ENCODE measurements around the gene RTL10.

The RTL10 gene

DNA sequence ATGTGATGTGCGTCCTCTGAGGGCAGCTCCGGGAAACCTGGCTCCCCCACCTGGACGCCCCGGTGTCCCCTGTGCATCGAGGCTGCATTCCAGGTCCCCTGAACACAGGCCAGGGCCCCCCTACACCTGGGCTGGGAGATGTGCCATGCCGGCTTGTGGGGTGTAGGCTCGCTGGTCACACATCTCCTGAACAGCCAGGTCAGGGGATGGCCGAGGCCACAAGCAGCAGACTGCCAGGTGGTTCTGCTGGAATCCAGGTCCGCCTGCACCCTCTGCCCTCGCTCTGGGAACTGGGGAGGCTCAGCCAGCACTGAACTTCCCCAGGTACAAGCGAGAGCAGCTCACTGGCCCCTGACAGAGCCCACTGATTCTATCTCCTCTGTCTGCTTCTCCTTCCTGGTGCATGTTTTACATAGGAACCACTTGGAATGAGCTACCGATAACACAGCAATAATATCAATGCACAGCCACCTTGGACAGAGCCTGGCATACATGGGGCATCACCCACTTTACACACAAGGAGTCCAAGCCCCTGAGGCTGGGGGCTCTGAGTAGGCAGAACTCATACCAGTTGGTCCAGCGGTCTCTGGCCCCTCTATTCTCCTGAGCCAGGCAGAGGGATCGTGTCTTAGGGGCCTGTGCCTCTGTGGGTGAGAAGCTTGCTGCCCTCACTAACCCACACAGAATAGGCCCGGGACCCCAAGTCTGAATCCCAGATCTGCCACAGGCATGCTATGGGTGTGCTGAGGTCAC, 47.3 kb downstream of the RTL10 start:
- DNase-seq, result no peak

DNA sequence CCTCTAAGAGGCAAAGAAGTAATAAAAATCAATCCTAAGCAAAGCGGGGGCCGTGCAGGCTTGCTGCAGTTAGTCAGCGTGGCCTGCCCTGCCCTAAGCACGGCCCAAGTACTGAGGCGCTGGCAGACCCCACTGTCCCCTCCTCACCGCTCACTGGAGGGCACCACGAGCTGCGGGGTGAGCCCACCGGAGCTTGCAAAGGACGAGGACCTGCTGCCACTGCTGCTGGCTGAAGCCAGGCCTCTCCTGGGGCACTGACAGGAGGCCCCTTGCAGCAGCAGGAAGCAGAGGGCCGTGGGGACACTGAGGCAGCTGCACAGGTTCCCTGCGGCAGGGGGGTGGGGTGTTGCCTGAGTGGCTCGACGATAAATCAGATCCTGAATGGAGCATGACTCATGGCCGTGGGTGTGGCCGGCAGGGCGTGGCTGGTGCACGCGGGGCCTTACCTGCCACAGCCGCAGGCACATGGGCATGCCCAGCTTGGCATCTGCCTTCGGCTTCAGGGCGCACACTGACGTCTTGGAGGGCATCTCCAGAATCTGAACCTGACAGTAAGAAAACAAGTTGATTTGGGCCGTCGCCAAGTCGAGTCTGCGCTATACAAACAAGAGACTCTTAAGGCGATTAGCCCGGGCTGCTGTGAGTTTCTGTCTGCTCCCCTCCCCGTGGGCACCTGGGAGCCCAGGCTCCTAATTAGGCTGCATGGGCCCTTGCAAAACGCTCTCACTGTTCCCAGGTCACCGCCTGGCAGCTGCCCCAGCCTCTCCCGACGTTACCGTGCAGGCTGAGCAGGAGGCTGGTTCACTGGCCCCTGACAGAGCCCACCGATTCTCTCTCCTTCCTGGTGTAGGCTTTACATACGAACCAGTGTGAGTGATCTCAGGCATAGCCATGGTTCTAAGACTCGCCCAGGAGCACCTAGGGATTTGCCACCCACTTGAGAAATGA, 48.2 kb downstream of the RTL10 start:
- no peak for DNase-seq

DNA sequence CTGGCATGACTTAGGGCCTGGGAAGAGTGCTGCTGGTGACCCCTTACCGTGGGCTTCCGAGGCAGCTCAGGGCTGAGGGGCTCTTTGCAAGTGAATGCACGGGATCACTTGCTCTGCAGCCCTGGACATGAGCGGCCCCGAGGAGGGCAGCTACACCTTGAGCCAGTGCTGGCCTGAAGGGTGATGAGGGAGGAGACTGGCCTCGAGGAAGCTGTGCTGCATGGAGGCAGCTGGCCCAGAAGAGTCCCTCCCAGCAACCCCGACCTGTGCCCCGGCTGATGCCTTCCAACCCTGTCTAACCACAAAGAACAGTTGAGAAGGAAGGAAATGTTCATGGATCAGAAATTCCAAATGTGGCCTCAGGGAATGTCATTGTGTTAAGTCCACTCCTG, 48.9 kb downstream of the RTL10 start:
- no peak for DNase-seq

Measured in cerebellar nuclear complex (tissue), 1 donor.